Thyroid gland (tissue), 4 donors: ENCODE measurements around the gene GPRC5D.

Experiments
- CTCF ChIP-seq, 6 experiments: fragments of 200-600 bp in 3 of 6; fragments of 450-650 bp in 3 of 6; sonication (generic) in 3 of 6; IDR thresholded peaks; one replicate each; pipeline ENCODE4 v1.5.1; 2016 to 2019; ENCODE audit warnings: antibody characterized with exemption in 6 of 6, mild to moderate bottlenecking in 2 of 6, inconsistent platforms in 1 of 6, moderate library complexity in 1 of 6
- POLR2A ChIP-seq, 2 donors: fragments of 450-650 bp; IDR thresholded peaks; one replicate each; pipeline ENCODE4 v1.6.1; 2017; ENCODE audit warnings: antibody characterized with exemption in 2 of 2, mild to moderate bottlenecking in 2 of 2, moderate library complexity in 1 of 2

DNA sequence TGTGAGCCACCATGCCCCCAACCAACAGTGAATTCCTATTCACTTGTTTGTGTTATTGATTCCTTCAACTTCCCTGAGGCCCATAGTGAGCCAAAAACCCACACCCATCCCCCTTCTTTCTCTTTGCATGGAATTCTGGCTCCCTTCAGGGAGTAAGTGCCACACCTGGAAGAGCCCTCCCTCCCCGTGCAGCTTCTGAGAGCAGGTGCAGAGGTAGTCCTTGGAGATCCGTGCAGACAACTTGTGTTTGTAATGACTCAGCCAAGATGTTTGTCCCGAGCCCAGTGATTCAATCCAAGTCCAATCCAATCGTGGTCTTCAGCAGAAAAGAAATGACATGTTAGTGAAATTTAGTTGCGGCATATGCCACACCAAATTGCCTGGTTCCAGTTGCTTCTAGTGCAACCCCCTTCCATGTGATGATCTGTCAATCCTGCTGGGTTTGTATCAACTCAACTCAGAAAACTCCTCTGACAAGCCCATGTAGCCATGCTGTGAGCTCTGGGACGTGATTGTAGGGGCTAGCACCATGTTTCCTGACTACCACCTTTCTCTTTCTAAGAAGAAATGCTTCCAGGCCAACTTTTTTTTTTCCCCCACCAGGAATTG lies 33.1 kb downstream of the GPRC5D start:
- TF ChIP-seq POLR2A (IDR thresholded peaks at IDR 0.05) (no peak), CTCF (IDR thresholded peaks at IDR 0.05) (no peak)
